ENCODE results near the gene HSD17B4.
"Not testable (repeated sequence)": the region's sequence is repeated elsewhere in the genome, so short reads cannot be mapped to it uniquely, and the experiment has no call there.

DNA sequence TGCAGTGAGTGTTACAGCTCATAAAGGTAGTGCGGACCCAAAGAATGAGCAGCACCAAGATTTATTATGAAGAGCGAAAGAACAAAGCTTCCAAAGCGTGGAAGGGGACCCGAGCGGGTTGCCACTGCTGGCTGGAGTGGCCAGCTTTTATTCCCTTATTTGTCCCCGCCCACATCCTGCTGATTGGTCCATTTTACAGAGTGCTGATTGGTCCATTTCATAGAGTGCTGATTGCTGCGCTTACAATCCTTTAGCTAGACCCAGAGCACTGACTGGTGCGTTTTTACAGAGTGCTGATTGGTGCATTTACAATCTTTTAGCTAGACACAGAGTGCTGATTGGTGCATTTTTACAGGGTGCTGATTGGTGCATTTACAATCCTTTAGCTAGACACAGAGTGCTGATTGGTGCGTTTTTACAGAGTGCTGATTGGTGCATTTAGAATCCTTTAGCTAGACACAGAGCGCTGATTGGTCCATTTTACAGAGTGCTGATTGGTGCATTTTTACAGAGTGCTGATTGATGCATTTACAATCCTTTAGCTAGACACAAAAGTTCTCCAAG is 19.5 kb upstream of the HSD17B4 start:
- TF ChIP-seq, protein P1, sequence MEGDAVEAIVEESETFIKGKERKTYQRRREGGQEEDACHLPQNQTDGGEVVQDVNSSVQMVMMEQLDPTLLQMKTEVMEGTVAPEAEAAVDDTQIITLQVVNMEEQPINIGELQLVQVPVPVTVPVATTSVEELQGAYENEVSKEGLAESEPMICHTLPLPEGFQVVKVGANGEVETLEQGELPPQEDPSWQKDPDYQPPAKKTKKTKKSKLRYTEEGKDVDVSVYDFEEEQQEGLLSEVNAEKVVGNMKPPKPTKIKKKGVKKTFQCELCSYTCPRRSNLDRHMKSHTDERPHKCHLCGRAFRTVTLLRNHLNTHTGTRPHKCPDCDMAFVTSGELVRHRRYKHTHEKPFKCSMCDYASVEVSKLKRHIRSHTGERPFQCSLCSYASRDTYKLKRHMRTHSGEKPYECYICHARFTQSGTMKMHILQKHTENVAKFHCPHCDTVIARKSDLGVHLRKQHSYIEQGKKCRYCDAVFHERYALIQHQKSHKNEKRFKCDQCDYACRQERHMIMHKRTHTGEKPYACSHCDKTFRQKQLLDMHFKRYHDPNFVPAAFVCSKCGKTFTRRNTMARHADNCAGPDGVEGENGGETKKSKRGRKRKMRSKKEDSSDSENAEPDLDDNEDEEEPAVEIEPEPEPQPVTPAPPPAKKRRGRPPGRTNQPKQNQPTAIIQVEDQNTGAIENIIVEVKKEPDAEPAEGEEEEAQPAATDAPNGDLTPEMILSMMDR (conservative IDR thresholded peaks at IDR 0.05 in 1 of 2, IDR thresholded peaks at IDR 0.05 in 1 of 2; ENCODE audit: low read depth in 1 of 2, low read length in 2 of 2): not testable (repeated sequence)
- TF ChIP-seq EZH2 (IDR thresholded peaks at IDR 0.05; ENCODE audit: low read length, missing control alignments): not testable (repeated sequence)

Measured in fibroblast of lung (primary cell).